AML-193 (cell line): ENCODE data around the gene IMPG2.
"Not testable (repeated sequence)": the region's sequence is repeated elsewhere in the genome, so short reads cannot be mapped to it uniquely, and the experiment has no call there.

Experiments used
- DNase-seq, 2 experiments: peaks; one replicate each; lab custom pipeline; 2025; lab: John Stamatoyannopoulos, UW

The IMPG2 gene

DNA sequence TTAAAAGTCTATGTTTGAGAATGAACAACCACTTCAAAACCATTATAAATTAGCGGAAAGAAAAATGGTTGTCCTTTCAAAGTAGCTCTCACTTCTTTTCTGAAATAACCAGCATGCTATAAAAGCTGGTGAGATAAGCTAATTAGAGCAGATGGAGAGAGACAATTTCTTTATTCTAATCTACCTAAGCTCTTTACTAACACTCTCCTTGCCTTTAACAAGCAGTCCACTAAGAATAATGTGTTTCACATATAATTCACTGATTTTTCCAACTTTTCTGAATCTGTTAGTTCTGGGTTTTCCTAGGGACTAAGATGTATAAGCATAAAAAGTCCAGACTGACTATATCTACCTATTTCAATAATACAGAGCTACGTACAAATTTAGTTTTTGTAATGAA lies at the start of gene IMPG2:
TSS of gene IMPG2 (minus strand) at position 101 of the 400 bp plus-strand sequence. CDS start 203 bp downstream, outside the sequence.
- DNase-seq = no peak

DNA sequence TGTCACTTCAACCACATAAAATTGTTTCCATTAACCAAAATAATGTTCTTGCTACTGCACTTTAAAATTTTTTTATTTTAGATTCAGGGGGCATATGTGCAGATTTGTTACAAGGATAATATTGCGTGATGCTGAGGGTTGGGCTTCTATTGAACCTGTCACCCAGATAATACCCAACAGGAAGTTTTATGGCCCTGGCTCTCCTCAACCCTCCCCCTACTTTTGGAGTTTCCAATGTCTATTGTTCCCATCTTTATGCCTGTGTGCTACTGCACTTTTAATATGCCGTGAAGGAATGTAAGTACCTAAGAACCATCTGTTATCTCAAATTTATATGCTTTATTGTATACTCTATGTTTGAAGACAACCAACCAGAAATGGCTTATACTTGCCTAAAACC lies 42.0 kb upstream of the IMPG2 start:
- no peak for DNase-seq

DNA sequence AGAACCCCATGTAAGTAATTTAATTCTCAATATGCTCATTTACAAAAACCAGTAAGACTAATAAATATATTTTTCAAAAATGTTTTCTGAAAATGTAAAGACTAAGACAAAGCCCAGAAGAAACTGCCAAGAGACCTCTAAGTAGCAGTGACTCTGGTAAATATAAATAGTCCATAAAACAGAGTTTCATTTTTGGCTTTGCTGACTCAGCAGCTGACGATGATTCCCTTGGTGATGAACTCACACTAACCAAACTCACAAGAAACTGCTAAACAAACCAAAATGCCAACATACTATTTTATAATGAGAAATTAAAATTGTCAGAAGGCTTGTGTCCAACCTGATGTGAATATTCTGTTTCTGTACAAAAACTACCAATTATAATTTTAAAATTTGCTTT lies 31.5 kb upstream of the IMPG2 start:
- DNase-seq = no peak

DNA sequence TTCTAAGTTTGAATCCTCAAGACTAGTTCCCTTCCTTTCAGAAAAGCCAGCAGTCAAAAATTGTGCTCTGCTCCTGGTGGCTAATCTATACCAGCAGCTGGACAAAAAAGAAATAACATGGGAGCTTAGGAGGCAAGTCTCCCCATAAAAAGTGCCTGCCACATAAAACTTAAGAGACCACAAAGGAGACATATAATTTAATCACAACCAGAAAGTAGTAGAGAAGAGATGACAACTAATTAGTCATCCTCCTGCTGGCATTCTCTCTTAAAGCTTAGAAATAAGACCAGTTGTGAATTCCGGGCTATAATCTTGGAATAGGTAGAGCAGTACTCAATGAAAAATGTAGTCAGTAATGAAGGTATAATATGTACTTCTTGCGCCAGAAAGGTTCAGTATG lies 20.2 kb upstream of the IMPG2 start:
- DNase-seq = no peak

DNA sequence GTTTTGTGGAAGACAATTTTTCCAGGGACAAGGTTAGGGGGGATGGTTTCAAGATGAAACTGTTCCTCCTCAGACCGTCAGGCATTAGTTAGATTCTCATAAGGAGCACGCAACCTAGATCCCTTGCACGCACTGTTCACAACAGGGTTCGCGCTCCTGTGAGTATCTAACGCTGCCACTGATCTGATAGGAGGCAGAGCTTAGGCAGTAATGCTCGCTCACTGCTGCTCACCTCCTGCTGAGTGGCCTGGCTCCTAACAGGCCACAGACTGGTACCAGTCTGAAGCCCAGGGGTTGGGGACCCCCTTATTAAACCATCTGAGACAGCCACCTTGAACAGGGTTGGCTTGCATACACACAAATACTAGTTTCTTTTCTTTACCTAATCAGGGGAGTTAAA lies 13.5 kb upstream of the IMPG2 start:
- no peak for DNase-seq

DNA sequence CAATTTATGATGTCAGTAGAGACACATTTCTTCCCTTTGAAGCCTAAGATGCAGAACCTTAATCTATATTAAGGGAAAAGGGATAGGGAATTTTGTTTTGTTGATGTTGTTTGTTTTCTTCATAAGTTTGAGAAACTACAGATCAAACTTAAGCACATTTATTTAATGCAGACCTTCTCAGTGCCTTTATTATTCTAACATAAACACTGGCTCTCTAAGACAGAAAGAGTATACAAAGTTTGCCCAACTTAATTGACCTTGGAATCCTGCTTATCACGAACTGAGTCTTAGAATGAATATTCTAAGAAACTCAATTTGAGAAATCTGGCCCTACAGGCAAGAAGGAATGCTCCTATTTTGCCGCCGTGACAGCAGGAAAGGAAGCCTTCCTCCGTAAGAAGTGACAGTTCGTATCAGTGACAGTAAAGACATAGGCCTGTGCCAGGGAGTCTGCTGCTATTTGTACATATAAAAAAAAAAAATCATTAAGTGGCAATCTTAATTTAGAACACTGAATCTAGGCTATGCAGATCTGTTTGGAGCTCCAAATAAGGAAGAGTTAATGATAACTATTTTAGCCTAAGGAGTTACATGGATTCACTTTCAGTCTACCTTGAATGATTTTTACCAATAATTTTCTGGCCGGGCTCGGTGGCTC lies 8.8 kb upstream of the IMPG2 start:
- no peak for DNase-seq

DNA sequence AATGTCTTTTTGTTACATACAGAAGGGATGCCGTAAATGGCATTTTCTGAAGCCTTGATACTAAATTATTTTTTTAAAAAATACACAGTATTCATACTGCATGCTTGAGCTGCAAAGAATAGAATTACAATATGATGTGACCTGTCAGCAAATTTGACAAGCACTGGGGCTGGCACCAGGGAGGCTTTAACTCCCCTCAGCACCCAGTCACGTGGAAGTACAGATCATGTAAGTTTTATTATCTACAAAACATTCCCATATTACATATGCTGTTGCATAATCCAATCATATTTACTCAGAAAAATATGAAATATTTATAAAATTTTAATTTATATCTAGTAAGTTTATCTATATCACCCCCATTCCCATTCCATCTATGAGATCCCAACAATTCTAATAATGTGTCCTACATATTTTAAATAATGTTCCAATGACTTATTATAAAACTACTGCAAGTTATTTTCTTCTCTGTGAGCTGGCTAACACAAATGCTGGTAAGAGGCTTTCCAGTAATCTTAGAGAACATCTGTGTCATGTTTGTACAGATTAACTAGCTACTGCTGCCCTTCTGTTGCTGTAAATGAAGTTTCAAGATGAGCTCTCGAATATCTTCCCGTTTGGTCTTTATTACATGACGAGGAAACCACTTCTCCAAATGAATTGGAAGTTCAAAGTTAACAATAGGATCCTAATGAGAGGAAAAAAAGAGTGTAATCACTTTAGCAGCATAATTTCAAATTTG lies 5.2 kb upstream of the IMPG2 start:
- no peak for DNase-seq

DNA sequence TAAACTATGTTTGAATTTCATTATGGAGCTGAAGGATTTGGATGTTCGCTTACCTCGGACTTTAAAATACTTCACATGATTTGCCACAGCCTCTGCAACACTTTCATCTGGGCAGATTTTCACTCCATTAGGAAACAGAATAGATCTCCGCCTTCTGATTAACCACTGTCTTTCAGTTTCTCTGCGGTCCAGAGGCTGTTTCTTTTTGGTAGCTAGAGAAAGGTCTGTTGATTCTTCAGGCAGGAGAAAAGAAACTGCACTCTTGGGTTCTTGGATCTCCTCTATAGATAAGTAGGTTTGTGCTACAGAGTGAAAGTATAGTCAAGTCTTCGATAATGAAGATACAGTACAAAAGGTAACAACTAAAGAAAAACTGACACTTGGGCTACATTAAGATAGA lies 844 bp downstream of the IMPG2 start:
- no peak for DNase-seq

DNA sequence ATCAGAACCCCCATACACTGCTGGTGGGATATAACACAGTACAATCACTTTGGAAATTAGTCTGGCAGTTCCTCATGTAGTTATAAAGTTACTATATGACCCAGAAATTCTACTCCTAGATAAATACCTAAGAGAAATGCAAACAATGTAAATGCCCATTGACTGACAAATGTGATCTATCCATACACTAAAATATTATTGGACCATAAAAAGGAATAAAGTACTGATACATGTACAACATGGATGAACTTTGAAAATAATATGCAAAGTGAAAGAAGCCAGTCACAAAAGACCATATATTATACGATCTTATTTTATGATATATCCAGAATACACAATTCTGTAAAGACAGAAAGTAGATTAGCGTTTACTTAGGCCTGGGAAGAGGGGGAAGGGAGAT lies 7.8 kb downstream of the IMPG2 start:
- no peak for DNase-seq

DNA sequence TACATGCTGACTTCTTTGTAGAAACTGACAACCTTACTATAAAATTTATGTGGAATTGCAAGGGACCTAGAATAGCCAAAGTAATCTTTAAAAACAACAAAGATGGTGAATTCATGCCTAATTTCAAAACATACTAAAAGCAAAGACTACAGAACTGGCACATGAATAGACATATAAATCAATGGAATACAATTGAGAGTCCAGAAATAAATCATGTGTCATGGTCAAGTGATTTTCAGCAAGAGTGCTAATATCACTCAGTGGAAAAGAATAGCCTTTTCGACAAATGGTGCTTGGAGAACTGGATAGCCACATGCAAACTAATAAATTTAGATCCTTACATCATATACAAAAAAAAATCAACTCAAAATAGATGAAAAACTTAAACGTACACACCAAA lies 8.7 kb downstream of the IMPG2 start:
- no peak for DNase-seq

DNA sequence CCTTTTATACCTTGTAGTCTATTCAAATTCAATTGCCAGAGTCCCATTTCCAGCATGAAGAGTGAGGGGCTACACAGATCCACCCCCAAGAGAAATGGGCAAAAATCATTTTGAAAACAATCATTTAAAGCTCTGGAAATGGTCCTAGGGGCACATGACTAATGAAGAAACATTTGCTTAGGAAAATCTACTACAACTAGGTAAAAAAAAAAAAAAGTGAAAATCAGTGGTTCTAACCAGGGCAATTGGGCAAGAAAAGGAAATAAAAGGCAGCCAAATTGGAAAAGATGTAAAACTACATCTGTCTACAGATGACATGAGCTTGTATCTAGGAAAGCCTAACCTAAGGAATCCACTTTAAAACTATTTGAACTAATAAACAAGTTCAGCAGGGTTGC lies 9.4 kb downstream of the IMPG2 start:
- no peak for DNase-seq

DNA sequence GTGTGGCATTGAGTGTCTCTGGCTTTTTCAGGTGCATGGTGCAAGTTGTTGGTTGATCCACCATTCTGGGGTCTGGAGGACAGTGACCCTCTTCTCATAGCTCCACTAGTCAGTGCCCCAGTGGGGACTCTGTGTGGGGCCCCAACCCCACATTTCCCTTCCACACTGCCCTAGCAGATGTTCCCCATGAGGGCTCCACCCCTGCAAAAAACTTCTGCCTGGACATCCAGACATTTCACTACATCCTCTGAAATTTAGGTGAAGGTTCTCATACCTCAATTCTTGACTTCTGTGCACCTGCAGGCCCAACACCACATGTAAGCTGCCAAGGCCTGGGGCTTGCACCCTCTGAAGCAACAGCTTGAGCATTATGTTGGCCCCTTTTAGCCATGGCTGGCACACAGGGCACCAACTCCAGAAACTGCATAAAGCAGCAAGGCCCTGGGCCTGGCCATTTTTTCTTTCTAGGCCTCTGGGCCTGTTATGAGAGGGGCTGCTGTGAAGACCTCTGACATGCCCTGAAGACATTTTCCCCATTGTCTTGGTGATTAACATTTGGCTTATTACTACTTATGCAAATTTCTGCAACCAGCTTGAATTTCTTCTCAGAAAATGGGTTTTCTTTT lies 12.1 kb downstream of the IMPG2 start:
- not testable (repeated sequence) for DNase-seq

DNA sequence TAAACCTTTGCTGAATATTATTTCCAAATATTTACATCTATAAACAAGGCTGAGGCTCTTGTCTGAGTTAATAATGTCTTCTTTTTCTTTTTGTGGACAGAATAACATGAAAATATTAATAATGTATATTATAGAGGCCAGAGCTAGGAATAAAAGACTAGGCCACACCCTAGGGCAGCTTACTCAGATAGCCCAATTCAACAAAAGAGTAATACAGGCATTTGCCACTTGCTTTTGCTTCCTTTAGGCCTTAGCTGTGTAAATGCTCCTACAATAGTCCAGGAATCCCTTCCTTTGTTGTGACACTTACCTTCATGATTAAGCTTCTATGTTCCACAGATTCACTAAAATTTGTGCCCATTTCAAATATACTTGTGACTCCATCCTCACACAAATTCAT lies 16.5 kb downstream of the IMPG2 start:
- DNase-seq = no peak

DNA sequence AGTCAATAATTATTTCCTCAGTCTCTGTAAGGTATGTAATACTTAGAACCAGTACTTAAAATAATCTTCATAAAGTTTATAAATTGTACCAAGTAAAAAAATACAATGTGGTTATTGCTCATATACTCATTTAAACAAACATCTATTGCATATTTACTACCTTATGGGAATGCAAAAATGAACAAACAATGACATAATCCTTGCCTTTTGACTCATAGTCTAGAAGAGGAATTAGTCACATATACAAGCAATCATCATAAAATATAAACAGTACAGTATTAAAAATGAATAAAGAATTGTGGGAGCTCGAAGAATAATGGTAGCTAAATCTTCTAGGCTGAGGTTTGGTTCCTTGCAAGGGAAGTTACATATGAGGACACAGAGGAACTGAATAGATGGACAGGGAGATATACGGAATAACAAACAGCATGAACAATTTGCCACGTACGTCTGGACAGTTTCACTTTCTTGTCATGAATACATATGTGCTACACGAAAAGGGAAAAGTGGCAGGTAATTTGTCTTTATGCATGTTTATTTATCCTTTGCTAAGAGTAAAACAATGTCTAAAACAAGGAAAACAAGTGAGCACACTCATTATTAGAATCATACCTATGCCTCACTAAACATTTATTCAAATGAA lies 17.2 kb downstream of the IMPG2 start:
- DNase-seq = no peak

DNA sequence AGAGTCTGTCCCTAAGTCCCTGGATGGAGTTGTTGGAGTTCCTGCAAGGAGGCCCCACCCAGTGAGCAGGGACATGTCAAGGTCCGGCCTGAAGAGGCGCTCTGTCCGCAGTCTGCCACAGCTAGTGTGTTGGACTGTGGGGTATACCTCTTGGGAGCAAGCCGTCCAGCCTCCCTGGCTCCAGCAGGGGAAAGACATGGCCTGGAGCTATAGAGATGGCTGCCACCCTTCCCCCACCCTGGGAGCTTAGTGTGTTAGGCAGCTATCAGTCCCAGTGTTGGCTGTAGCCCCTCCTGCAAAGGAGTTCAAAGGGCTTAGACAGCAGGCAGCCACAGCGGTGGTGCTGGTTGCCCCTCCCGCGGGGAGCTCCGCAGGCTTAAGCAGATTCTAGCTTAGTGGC lies 20.3 kb downstream of the IMPG2 start:
- no peak for DNase-seq

DNA sequence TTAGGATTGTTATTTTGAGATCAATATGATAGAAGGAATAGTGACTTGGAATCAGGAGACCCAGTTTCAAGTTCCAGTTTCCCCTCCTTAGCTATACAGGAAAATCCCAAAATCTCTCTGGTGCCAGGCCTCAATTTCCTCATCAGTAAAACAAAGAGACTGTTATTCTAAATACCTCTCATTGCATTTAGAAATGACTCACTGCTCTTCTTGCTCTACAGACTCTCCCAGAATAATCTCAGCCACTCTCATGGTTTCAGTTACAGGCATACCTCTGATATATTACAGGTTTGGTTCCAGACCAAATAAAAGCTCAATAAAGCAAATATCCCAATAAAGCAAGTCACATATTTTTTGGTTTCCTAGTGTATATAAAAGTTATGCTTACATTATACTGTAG lies 28.3 kb downstream of the IMPG2 start:
- DNase-seq = no peak

DNA sequence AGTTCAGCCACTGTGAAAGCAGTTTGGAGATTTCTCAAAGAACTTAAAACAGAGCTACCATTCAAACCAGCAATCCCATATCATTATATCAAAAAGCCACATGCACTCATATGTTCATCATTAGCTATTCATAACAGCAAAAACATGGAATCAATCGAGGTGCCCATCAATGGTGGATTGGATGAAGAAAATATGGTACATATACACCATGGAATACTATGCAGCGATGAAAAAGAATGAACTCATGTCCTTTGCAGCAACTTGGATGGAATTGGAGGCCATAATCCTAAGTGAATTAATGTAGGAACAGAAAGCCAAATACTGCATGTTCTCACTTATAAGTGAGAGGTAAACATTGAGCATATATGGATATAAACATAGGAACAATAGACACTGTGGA lies 32.1 kb downstream of the IMPG2 start:
- no peak for DNase-seq

DNA sequence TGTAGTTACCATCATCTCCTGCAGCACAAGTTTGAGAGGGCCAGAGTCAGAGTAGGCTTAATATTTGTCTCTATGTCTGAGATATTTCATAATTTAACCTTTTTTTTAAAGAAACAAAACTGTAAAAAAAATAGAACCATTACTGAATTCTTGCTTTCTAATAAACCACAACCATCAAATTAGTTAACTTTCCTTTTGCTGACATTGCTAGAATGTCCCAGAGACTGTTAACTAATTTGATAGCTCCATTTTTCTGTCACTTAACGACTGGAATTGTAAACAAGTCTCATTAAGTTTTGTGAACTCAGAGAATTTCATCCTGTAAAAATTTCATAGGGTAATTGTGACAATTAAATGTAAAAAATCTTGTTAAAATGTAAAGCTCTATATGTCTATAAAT lies 35.6 kb downstream of the IMPG2 start:
- no peak for DNase-seq

DNA sequence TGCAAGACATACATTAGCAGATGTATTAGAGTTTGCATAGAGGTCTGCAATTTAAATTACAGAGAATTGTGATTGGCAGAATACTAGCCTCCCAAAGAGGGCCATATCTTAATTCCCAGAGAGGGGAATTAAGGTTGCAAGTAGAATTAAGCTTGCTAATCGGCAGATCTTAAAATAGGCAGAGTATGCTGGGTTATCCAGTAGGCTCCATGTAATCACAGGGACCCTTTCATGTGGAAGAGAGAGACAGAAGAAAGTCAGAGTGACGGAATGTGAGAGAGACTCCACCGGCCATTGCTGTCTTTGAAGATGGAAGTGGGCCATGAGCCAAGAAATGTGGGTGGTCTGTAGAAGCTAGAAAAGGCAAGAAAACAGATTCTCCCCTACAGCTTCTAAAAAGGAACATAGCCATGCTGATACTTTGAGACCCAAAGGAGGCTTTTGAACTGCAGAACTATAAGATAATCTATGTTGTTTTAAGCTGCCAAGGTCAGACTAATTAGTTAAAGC lies 38.8 kb downstream of the IMPG2 start:
- DNase-seq = no peak

DNA sequence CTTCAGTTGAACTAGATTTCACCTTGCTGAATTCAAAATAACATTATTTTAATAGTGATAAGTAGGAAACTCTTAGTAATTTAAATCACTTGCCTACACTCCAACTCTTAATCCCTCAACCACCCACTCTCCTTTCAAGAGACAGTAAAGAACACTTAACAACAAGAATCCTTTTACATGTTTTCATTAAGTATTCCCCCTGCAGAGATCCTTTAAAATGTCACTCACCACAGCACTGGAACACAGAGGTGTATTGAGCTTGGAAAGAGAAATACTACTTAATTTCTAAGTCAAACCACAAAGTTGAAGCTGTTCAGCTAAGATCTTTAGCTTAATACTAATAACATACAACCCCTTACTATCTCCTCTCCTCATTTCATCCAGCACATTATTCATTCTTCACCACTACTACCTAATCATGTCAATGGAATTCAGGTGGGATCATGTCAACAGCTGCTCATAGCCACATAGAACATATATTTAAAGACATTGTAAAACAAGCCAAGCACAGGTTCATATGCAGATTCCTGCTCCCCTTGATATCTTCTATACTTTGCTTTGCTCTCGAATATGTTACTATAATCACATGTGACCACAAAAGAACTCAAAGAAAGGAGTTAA lies 40.5 kb downstream of the IMPG2 start:
- no peak for DNase-seq

DNA sequence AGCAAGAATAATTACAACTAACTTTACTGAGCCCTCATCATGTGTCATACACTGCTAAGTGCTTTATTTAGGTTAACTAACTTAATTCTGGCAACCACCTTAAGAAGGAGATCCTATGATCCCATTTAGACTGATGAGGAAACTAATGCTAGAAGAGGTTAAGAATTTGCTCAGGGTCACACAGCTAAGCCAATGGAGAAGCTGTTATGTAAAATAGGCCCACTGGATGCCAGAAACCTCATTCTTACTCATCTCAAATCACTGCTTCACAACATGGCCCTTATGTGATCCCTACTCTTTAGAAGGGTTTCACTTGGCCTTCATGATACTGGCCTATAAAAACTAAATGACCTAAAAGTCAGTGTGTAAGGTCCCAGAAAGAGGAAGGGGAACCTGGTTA lies 41.2 kb downstream of the IMPG2 start:
- no peak for DNase-seq

DNA sequence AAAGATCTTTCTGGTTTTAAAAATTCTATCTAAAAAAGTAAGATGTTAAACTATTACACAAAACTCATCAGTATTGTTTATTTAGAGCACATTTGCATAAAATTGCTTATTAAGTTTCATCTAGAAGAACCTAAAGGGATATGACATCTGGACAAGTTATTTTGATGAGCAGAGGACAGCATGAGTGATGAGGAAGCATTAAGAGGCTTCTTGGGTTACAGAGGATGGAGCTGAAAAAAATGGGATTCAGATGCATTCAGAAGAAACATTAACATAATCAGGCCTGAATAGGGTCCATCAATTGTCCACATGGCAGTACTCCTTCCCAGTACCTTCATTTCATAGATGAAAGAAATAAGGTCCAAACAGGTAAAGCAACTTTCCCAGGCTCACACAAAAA lies 41.6 kb downstream of the IMPG2 start:
- no peak for DNase-seq
